ACC112 (cell line): Measurements from ENCODE around the gene CFB.

Experiments used
- H2AFZ ChIP-seq: fragments of 200-600 bp; sonication (generic); one replicate; pipeline ENCODE4 v1.6.0; 2017; ENCODE audit warnings: antibody characterized with exemption, low read length; ENCODE audit not compliant: unreplicated experiment
- H3K27ac ChIP-seq: fragments of 200-600 bp; sonication (generic); 2 replicates; pipeline ENCODE4 v1.5.1; 2014; ENCODE audit warnings: low read depth, mild to moderate bottlenecking, antibody characterized with exemption, low read length, moderate library complexity
- H3K27me3 ChIP-seq: fragments of 200-600 bp; sonication (generic); 2 replicates; pipeline ENCODE4 v1.6.1; 2014; ENCODE audit warnings: mild to moderate bottlenecking, antibody characterized with exemption, low read length, moderate library complexity, mixed read lengths; ENCODE audit not compliant: insufficient read depth
- H3K36me3 ChIP-seq: fragments of 200-600 bp; sonication (generic); 2 replicates; pipeline ENCODE4 v1.6.1; 2016; ENCODE audit warnings: mild to moderate bottlenecking, antibody characterized with exemption, low read length, moderate library complexity, mixed read lengths; ENCODE audit not compliant: insufficient read depth
- H3K4me1 ChIP-seq: fragments of 200-600 bp; sonication (generic); one replicate; pipeline ENCODE4 v1.6.1; 2016; ENCODE audit warnings: low read length, mixed read lengths; ENCODE audit not compliant: insufficient read depth, unreplicated experiment, control insufficient read depth
- H3K4me3 ChIP-seq: fragments of 200-600 bp; sonication (generic); 2 replicates; pipeline ENCODE4 v1.5.1; 2014; ENCODE audit warnings: mild to moderate bottlenecking, low read depth, low read length
- H3K79me2 ChIP-seq: fragments of 200-600 bp; sonication (generic); one replicate; pipeline ENCODE4 v1.6.0; 2016; ENCODE audit warnings: low read length; ENCODE audit not compliant: control insufficient read depth, unreplicated experiment, insufficient read depth

CFB gene

DNA sequence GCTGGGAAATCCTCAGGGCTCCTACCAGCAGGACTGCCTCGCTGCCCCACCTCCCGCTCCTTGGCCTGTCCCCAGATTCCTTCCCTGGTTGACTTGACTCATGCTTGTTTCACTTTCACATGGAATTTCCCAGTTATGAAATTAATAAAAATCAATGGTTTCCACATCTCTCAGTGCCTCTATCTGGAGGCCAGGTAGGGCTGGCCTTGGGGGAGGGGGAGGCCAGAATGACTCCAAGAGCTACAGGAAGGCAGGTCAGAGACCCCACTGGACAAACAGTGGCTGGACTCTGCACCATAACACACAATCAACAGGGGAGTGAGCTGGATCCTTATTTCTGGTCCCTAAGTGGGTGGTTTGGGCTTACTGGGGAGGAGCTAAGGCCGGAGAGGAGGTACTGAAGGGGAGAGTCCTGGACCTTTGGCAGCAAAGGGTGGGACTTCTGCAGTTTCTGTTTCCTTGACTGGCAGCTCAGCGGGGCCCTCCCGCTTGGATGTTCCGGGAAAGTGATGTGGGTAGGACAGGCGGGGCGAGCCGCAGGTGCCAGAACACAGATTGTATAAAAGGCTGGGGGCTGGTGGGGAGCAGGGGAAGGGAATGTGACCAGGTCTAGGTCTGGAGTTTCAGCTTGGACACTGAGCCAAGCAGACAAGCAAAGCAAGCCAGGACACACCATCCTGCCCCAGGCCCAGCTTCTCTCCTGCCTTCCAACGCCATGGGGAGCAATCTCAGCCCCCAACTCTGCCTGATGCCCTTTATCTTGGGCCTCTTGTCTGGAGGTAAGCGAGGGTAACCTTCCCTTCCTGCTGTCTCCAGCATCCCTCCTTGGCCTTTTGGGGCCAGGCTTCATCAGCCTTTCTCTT is at the start of gene CFB:
TSS of gene CFB (plus strand) at position 589 of the 863 bp plus-strand sequence. CDS start at position 716, 127 bp downstream.
- H3K79me2 ChIP-seq = peaks cover 5% of the 10 kb centered on the region
- peaks cover 43% of the 10 kb centered on the region for H3K4me1 ChIP-seq
- H3K27me3 ChIP-seq = no peaks in the 10 kb centered on the region
- no peaks in the 10 kb centered on the region for H3K36me3 ChIP-seq
- H3K4me3 ChIP-seq = peak within 1 kb of the TSS; percentile 73
- H2AFZ ChIP-seq = peak within 1 kb of the TSS; percentile 35
- H3K27ac ChIP-seq = peak within 1 kb of the TSS; percentile 91

DNA sequence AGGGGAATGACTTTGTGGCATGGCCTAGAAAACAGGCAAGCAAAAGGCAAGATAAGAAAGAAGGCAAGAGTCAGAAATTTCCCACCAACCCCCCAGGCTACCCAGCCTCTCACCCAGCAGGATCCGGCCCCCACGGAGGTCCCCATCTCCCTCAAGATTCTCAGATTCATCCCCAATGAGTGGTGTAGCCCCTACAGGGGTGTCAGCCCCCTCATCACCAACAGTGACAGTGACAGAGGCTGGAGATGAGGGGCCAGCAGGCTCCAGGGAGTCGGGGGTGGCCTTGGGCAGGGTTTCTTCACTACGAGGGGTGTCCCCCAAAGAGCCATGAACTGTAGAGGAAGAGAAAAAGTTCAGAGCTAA is 49.4 kb upstream of the CFB start:
- H2AFZ ChIP-seq = peak overlapping the region; percentile 8
- H3K36me3 ChIP-seq = peaks cover 11% of the 10 kb centered on the region; the same call in 1 of the 2 replicates
- H3K4me3 ChIP-seq = peak overlapping the region; percentile 90
- peaks cover 5% of the 10 kb centered on the region for H3K79me2 ChIP-seq
- H3K4me1 ChIP-seq = peaks cover 16% of the 10 kb centered on the region
- H3K27ac ChIP-seq = no peak overlapping the region
- H3K27me3 ChIP-seq = no peaks in the 10 kb centered on the region

DNA sequence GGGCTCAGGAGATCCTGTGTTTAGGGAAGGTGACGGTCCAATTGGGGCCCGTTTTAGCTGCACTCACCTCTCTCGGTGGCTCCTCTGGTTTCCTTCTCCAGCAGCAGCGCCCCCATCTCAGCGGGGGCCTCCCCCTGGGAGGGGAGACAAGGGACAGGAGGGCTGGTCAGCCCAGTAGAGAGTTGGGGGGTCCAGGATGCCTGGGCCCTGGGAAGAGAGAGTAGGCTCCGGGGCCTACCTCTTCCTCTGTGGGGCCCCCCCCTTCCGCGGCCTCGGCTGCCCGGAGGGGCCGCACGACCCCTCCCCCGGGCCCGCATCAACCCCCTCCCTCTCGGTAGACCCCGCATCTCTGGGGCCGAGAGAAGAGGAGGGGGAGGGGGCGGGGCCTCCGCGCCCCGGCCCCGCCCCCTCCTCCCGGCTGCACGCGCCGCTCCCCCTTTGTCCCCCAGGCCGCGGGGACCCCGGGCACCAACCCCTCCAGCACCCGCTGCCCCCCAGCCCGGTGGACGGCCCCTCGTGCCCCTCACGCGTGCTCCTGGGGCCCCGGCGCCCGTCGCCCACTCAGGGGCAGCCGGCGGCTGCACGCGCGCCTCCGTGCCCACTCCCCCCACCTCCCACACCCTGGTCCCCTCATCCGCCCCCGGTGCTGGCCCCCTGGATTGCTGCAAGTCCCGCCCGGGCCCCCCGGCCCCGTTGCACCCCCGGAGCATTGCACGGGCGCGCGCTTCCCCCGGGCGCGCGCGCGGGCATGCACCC is 48.9 kb upstream of the CFB start:
- H3K79me2 ChIP-seq = peaks cover 5% of the 10 kb centered on the region
- no peaks in the 10 kb centered on the region for H3K27me3 ChIP-seq
- H3K4me3 ChIP-seq = peak overlapping the region; percentile 90
- 0 out of 2 replicates have a peak, but pooled peaks cover 9% of the 10 kb centered on the region for H3K36me3 ChIP-seq
- H3K4me1 ChIP-seq = peaks cover 16% of the 10 kb centered on the region
- no peak overlapping the region for H3K27ac ChIP-seq
- H2AFZ ChIP-seq = peak overlapping the region; percentile 79

DNA sequence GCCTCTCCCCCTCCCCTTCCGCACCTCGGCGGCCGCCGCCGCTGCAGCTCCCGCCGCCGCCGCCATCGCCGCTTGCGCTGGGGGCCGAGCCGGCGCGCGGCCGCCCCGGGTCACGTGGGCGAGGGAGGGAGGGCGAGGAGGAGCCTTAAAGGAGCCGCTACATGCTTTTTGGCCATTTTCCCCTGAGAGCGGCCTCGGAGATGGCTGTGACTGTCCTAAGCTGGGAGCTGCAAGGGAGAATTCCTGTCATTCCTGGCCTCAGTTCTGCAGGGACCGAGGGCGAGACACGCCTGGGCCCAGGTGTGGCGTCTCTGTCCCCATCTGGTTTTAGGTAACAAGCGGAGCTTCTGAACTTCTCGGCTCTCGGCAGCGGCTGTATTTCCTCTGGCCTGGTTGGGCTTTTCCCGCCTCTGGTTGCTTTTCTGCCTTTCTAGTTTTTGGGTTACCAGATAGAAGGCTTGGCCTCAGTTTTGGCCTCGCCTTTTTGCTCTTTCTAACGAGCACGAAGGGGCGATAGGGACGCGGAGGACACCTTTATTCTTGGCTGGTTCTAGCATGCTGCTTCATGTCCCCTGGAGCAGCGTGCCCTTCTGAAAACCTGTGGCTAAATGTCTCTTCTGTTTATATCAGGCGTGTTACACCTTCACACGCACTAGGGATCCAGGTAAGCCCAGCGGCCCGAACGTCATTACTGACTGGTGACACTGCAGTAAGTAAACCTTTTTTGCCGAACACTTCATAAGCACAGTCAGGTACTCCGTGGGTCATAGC is 48.1 kb upstream of the CFB start, which contains the start of gene EHMT2:
TSS of gene EHMT2 (minus strand) at position 87 of the 771 bp plus-strand sequence. CDS start at position 66, 21 bp downstream.
- Histone ChIP-seq H3K4me3 (peak within 1 kb of the TSS; percentile 90), H3K4me1 (peaks cover 19% of the 10 kb centered on the region), H3K27me3 (no peaks in the 10 kb centered on the region), H3K79me2 (peaks cover 5% of the 10 kb centered on the region), H3K27ac (peak within 1 kb of the TSS; percentile 29; the same call in 1 of the 2 replicates), H2AFZ (peak within 1 kb of the TSS; percentile 96), H3K36me3 (0 out of 2 replicates have a peak, but pooled peaks cover 5% of the 10 kb centered on the region)

DNA sequence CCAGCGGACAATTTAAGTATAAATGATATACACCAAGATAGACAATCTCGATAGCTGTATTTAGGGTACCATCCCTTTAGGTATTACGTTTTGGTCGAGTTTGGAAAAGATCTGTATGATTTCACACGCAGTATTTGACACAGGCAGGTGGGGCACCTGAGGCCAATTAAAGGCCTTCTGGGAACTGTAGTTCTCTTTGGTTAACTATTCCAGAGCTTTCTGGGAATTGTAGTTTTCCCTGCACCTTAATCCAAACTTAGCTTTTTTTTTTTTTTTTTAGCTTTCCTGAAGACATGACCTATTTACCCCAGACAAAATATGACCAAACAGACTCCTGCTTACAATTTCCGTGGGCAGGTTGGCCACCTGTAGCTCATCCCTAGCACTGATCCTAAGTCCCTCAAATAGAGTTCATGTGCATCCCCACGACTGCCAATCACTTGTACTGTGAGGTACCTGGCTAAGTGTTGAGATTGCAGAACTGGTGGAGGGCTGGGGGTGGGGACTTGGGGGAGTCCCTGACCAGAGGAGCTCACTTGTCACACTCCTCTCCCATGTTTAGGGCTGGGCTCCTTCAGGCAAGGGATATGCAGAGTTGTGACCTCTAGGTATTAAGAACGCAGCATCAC is 47.4 kb upstream of the CFB start:
- peaks cover 5% of the 10 kb centered on the region for H3K79me2 ChIP-seq
- H3K27ac ChIP-seq = peak overlapping the region; percentile 29; the same call in 1 of the 2 replicates
- no peaks in the 10 kb centered on the region for H3K27me3 ChIP-seq
- peak overlapping the region; percentile 96 for H2AFZ ChIP-seq
- H3K36me3 ChIP-seq = no peaks in the 10 kb centered on the region
- peak overlapping the region; percentile 90 for H3K4me3 ChIP-seq
- H3K4me1 ChIP-seq = peaks cover 17% of the 10 kb centered on the region

DNA sequence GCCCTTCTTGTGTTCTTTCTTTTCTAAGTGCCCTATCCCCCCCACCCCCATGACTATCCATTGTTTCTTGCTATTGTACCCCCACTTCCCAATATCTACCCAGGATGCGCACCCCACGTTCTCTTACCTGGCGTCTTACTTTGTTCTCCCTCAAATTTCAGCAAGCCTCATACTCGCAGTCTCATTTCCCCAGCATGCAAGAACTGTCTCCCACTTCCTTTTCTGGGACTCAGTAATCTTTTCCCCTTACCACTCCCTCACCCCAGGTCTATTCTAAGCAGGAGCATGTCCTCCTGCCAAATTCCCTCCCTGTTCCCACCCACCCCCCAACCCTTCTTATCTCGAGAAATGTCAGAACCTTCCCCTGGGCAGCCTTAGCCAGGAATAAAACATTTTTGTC is 46.7 kb upstream of the CFB start:
- H3K4me1 ChIP-seq = peaks cover 23% of the 10 kb centered on the region
- H3K36me3 ChIP-seq = no peaks in the 10 kb centered on the region
- H3K27ac ChIP-seq = no peak overlapping the region
- peaks cover 5% of the 10 kb centered on the region for H3K79me2 ChIP-seq
- no peak overlapping the region for H2AFZ ChIP-seq
- no peak overlapping the region for H3K4me3 ChIP-seq
- no peaks in the 10 kb centered on the region for H3K27me3 ChIP-seq

DNA sequence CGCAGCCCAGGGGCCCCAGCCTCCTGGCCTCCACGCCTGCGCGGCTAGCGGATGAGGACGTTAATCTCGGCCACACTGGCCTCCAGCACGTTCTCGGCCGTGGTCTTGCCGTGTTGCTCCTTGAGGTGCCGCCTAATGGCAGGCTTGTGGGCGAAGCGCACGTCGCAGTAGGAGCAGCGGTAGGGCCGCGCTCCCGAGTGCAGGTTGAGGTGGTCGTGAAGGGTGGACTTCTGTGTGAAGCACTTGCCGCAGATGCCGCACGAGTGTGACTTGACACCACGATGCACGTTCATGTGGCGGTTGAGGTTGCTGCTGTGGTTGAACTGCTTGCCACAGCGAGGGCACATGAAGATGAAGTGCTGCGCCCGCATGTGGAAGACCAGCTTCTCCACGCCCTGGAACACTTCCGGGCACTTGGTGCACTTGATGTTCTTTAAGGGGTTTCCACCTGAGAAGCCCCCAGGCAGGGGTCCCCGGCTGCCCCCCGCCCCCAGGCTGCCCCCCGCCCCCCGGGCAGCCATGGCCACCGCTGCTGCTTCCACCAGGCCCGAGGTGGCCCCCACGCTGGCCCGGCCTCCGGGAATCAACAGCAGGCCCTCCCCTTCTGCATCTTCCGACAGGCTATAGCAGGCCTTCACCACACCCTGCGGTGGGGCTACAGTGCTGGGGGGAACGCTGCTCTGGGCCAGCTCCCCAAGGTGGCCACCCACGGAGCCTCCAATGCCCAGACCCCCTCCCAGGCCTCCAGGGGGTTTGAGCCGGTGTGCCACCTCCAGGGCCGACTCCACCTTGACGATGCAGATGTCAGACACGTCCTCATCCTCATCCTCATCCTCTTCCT is 45.8 kb upstream of the CFB start:
- H3K4me3 ChIP-seq = no peak overlapping the region

DNA sequence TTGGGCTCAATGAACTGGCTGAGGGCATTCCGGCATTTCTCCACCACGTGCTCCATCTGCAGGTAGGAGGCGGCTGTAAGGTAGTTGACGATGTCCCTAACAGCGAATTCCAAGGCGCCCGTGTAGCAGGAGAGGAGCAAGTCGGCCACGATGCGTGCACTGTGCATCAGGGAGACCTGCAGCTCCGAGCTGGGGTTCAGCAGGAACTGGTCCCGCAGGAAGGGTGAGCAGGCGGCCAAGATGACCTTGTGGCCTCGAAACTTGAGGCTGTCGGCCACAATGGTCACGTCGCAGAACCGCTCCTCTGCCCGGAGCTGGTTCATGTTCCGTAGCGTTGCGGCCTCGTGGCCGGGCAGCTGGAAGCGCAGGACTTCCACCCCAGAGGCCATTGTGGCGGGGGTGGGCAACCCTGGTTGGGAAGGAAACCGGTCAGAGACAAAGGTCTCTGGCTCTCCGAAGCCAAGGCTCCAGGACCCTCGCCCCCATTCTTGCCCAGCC is 44.9 kb upstream of the CFB start:
- Histone ChIP-seq H2AFZ (no peak overlapping the region), H3K4me3 (peak overlapping the region; percentile 79), H3K27me3 (no peaks in the 10 kb centered on the region), H3K36me3 (no peaks in the 10 kb centered on the region), H3K79me2 (peaks cover 5% of the 10 kb centered on the region), H3K27ac (no peak overlapping the region), H3K4me1 (peaks cover 23% of the 10 kb centered on the region)

More for the DNA sequence above, 45.8 kb upstream of the CFB start:
- Histone ChIP-seq H3K27me3 (no peaks in the 10 kb centered on the region), H3K4me1 (peaks cover 23% of the 10 kb centered on the region), H3K27ac (no peak overlapping the region), H3K79me2 (peaks cover 5% of the 10 kb centered on the region), H2AFZ (no peak overlapping the region), H3K36me3 (no peaks in the 10 kb centered on the region)

DNA sequence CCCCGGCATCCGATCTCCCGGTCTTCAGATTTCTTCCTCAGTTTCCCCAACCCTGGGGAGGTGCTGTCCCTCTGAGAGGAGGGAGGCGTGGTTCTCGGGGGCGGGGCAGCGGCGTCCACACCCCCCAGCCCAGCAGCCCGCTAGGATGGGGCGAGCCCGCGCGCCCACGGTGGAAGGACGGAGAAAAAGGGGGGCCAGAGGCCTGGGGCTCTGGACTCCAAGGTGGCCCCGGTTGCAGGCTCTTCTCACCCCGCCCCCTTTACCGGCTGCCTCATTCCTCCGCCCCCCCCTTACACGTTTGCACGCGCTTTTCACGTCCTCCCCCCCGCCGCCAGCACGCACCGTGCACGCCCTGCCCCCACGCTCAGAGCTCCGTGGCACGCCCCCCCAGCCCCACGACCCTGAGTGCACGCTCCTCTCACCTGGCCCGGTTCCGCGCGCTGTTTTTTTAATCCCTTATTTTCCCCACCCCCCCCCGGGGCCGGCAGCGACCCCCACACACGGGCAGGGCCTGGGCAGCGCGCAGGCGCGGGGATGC is 44.4 kb upstream of the CFB start:
- H3K27ac ChIP-seq = peak overlapping the region; percentile 33; the same call in 1 of the 2 replicates
- H3K27me3 ChIP-seq = no peaks in the 10 kb centered on the region
- peak overlapping the region; percentile 79 for H3K4me3 ChIP-seq
- peaks cover 5% of the 10 kb centered on the region for H3K79me2 ChIP-seq
- peaks cover 18% of the 10 kb centered on the region for H3K4me1 ChIP-seq
- no peaks in the 10 kb centered on the region for H3K36me3 ChIP-seq
- H2AFZ ChIP-seq = peak overlapping the region; percentile 23
